Activated naive CD4-positive, alpha-beta T cell treated with anti-CD3 and anti-CD28 coated beads, Interleukin-2, amount 50 U/mL, for 72 hours (primary cell): ENCODE measurements around the gene ARID3C. TPM values are rescaled to one million over a fixed set of nuclear protein-coding genes. Genes with fewer than 3 reads are reported as not detected.

Experiments
- ATAC-seq, 2 donors: fragments of 150-1000 bp; cut with Tn5 transposase; 2 replicates each; pipeline ENCODE4 v1.10.0; 2021; ENCODE audit warnings: mild to moderate bottlenecking in 2 of 2, moderate library complexity in 2 of 2
- DNase-seq, 2 donors: peaks; one replicate each; pipeline ENCODE4 v3.0.0; 2021 to 2022; ENCODE audit warnings: low spot score in 2 of 2
- H3K27ac Mint-ChIP-seq, 2 donors: one replicate each; pipeline ENCODE4 v1.8.0; 2022; ENCODE audit warnings: mild to moderate bottlenecking in 2 of 2, mixed read lengths in 2 of 2
- H3K36me3 Mint-ChIP-seq, 2 donors: one replicate each; pipeline ENCODE4 v1.8.0; 2022; ENCODE audit warnings: mixed read lengths in 2 of 2
- H3K9me3 Mint-ChIP-seq, 2 donors: one replicate each; pipeline ENCODE4 v1.8.0; 2022; ENCODE audit warnings: mixed read lengths in 2 of 2
- total RNA-seq, 2 donors: library from RNA; stranded (reverse); gene quantifications; one replicate each; pipeline ENCODE4 v1.2.3, GENCODE V29; 2022

ARID3C gene
- total RNA-seq, 2 donors from 2014 or later, result 1.6 TPM; not detected in 1

DNA sequence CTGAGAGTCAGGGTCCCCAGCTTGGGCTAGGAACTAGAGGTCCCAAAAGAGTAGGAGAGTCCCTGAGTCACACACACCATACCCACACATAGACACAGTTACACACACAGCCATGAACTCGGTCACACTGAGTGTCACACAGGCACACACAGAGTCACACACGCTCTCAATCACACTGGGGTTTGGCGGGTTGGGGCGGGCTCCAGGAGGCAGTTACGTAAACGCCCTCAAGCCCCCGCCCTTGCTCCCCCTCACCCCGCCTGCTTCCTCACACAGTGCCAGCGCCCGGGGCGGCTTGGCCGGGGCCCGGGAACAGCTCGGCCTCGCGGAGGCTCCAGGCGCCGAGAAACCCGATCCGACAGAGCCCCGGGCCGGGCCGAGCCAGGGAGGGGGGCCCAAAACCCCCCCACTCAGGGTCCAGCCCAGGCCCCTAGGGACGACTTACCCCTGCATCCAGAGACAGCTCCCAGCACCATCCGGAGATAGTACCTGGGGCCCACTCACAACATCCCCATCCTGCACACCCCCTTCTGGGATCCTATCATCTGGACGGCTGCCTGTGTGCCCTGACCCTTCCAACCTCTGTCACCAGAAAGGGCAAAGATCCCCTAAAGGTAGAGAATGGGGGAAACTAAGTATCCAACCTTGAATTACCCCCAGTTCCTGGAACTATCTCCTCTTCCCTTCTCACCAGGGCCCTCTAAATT lies 35.8 kb downstream of the ARID3C start:
- H3K27ac Mint-ChIP-seq, result peak overlapping the region in 1 of 2 donors; percentile 18
- no peaks in the 10 kb centered on the region for H3K9me3 Mint-ChIP-seq
- peaks cover 0 to 9% of the 10 kb centered on the region in 2 donors for H3K36me3 Mint-ChIP-seq
- ATAC-seq (no peak), DNase-seq (no peak)

- no peak overlapping the region for H3K27ac Mint-ChIP-seq
- ATAC-seq, result no peak
- H3K9me3 Mint-ChIP-seq, result no peaks in the 10 kb centered on the region
- peaks cover 0 to 9% of the 10 kb centered on the region in 2 donors for H3K36me3 Mint-ChIP-seq
- DNase-seq, result no peak
These were observed 36.7 kb downstream of the ARID3C start for GRCh38 chr9:34591917-34592866.

DNA sequence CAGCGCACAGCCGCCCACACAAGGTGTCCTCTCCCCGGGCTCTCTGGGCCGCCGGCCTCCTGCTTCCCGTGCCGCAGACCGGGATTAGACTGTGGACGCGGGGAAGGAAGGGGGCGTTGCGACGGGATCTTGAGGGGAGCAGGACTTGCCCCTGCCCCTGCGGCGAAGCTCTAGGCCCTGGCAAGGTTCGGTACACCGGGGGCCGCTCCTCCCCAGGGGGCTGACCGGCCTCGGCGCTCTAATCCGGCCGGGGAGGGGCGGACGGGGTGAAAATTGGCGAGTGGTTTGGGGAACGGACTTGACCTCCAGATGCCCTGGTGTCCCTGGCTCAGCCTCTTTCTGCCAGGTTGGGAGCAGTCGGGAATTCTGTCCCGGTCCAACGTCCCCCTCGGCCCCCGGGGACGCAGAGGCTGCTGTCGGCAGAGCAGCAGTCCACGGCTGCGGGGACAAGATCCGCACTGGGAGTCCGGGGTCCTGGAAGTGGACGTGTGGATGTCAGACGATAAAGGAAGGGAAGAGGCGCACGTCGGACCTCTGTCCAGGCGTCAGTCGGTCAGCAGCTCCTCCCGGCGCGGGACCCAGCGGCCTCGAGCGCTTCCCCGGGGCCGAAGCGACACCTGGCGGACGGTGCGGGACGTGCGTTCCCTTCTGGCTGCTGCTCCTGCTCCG lies 37.5 kb downstream of the ARID3C start:
- Mint-ChIP-seq H3K36me3 (peaks cover 0 to 9% of the 10 kb centered on the region in 2 donors), H3K27ac (no peak overlapping the region), H3K9me3 (no peaks in the 10 kb centered on the region)
- ATAC-seq (peak; percentile 74 to 85), DNase-seq (peak; percentile 77 to 89)

DNA sequence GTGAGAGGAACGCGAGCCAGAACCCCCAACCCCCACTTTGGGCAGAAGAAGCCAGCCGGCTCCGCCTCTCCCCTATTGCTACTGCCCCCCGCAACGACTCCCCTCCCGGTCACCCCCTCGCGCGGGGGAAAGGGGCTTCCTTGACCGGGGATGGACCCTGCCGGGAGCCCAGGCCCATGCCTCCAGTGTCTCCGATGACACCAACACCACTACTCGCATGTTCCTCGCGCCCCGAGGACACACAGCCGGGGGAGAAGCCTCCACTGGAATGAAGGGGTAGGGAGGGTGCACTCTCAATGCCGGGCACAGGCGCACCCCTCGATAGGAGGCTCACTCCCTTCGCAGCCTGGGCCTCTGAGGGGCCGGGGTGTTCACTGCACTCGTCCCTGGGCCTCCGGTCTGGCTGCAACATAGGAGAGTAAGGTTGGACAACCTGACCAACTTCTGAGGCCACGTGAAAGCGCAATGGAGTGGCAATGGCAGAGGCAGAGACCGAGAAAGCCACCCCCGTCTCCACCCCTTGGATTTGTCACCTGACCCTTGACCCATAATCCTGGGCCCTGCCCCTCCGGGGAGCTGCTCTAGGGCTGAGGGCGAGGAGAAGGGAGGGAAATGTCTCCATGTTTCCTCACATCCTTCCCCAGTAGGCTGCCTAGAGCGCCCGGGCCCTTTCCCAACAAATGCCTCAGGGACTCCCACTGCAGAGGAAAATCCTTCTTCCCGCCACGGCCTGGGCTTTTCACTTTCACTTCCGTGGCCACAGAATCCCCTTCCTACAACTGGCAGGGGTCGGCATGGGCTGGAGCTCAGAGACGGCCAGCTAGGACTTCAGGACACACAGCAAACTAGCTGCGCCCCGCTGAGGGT lies 38.3 kb downstream of the ARID3C start:
- peak in 1 of 2 donors; percentile 27 for DNase-seq
- no peaks in the 10 kb centered on the region for H3K9me3 Mint-ChIP-seq
- no peak overlapping the region for H3K27ac Mint-ChIP-seq
- H3K36me3 Mint-ChIP-seq, result peaks cover 0 to 9% of the 10 kb centered on the region in 2 donors
- peak in 1 of 2 donors; percentile 7 for ATAC-seq

- no peak for DNase-seq
- Mint-ChIP-seq H3K27ac (no peak within 1 kb of the TSS), H3K9me3 (no peaks in the 10 kb centered on the region), H3K36me3 (peaks cover 0 to 9% of the 10 kb centered on the region in 2 donors)
- no peak for ATAC-seq
These were observed 39.1 kb downstream of the ARID3C start, which contains the start of gene CNTFR for GRCh38 chr9:34589636-34590380. Gene CNTFR (minus strand): TSS chr9:34589724. CDS start chr9:34568981, 20,743 bp downstream.

DNA sequence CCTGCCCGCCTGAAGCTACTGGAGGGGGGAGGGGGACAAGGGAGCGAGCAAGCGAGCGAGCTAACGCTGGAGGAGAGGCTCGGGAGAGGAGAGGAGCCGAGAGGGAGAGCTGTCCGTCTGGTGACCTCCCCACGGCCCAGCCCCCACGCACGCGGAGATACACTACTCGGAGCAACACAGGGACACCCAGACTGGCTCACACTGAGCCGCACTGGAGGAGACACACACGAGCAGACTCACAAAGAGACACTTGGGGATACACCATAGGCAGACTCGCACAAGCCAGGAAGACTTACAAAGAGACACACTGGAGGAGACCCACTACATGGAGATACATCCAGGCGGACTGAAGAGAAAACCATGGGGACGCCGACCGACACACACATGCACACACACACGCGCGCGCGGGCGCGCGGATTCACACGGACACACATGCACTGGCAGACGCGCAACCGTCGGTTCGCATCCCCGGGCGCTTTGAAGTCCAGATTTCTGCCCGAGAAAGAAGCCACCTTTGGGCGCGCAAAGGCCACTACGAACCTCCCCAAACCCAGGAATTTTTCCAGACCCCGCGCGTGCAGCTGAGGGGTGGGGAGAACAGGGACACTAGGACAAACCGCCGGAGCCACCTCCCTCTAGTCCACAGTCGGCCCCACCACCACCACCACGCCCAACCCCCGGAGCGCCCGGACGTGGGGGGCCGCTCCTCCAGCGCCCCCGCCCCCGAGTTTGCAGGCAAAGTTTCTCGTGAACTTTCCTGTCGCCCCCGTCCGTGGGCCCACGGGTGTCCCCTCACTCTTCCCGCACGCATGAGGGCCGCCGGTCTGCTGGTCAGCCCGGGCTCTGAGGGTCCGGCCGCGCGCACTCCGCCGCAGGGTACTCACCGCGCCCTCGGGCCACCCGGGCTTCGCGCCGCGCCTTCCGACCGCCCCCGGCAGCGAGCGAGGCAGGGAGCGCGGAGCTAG lies 39.9 kb downstream of the ARID3C start:
- H3K36me3 Mint-ChIP-seq, result peaks cover 0 to 9% of the 10 kb centered on the region in 2 donors

GRCh38 chr9:34587271-34587670 lies 41.6 kb downstream of the ARID3C start:
- DNase-seq (no peak), ATAC-seq (peak; percentile 47 to 73)
- Mint-ChIP-seq H3K36me3 (peaks cover 0 to 9% of the 10 kb centered on the region in 2 donors), H3K9me3 (no peaks in the 10 kb centered on the region), H3K27ac (no peak overlapping the region)

More for the DNA sequence above, 39.9 kb downstream of the ARID3C start:
- DNase-seq (no peak), ATAC-seq (no peak)
- Mint-ChIP-seq H3K27ac (no peak overlapping the region), H3K9me3 (no peaks in the 10 kb centered on the region)

DNA sequence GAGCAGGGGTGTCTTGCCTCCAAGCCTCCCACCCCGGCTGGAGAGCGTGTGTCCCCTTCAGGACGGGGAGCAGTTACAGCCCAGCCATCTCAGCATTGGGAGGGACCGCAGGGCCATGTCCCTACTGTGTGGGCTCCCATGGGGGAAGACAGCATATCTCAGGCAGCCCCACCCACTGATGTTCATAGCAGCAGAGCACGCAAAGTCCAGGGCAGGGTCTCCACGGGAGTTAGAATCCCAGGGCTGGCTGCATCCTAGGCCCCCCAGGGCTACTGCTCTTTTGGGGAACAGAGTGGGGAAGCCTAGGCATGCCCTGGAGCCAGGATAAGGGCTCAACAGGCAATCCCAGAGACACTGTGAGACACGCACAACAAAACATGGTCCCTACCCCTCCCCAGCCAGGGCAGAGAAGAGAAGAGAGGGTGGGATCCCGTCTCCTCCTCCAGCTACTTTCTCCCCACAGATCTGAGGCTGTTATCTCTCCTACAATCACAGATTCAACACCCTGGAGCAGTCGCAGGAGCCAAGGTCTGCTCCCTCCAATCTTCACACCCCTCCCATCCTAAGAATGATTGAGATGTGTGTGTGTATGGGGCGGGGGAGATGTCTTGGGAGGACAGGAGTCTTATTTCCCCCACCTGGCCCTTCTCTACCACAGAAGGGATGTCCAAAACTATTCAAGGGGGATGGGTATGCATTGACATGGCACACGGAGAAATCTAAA lies 42.8 kb downstream of the ARID3C start:
- peaks cover 0 to 9% of the 10 kb centered on the region in 2 donors for H3K36me3 Mint-ChIP-seq
- ATAC-seq (no peak), DNase-seq (no peak)
- H3K27ac Mint-ChIP-seq, result no peak overlapping the region
- no peaks in the 10 kb centered on the region for H3K9me3 Mint-ChIP-seq

- no peak for ATAC-seq
- DNase-seq, result no peak
- Mint-ChIP-seq H3K36me3 (peaks cover 0 to 9% of the 10 kb centered on the region in 2 donors), H3K9me3 (no peaks in the 10 kb centered on the region), H3K27ac (no peak overlapping the region)
These were observed 43.9 kb downstream of the ARID3C start for GRCh38 chr9:34584970-34585369.

GRCh38 chr9:34582787-34583186 lies 46.1 kb downstream of the ARID3C start:
- ATAC-seq (no peak), DNase-seq (no peak)
- H3K36me3 Mint-ChIP-seq, result no peaks in the 10 kb centered on the region
- H3K27ac Mint-ChIP-seq, result no peak overlapping the region
- no peaks in the 10 kb centered on the region for H3K9me3 Mint-ChIP-seq

DNA sequence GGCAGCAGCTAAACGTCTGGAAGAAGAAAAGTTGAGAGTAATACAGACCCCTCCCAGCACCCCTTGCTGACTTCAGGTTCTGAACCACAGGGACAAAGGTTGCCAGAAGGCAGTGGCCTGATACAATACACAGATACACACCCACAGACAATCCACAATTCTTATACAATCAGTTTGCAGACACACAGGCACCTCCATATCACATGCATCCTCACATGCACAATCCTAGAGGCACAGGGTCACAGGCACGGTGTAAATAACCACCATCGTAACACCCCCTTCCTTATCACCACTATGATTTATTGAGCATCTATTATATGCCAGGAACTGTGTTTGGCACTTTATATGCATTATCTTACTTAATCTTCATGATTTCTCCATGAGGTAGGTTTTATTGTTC lies 47.5 kb downstream of the ARID3C start:
- no peaks in the 10 kb centered on the region for H3K36me3 Mint-ChIP-seq
- no peak for ATAC-seq
- H3K9me3 Mint-ChIP-seq, result no peaks in the 10 kb centered on the region
- no peak overlapping the region for H3K27ac Mint-ChIP-seq
- DNase-seq, result no peak

DNA sequence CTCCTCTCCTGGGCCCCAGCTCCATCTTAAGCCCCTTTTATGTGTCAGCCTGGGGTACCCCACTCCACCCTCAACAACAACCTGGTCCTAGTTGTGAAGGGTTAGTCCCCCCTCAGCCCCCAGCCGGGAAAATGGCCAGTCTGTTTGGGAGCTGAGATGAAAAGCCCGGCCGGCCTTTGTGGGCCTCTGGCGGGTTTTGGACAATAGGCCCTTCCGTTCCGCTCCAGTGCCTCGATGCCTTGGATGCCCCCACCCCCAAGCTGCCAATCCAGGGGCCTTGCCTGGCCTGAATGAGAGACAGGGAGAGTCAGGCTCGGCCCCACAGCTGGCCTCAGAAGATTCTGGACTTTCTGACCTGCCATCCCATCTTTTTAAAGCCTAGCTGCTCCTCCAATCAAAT lies 48.5 kb downstream of the ARID3C start:
- ATAC-seq, result no peak
- DNase-seq, result no peak
- Mint-ChIP-seq H3K9me3 (no peaks in the 10 kb centered on the region), H3K36me3 (no peaks in the 10 kb centered on the region), H3K27ac (no peak overlapping the region)

GRCh38 chr9:34579808-34580163 lies 49.1 kb downstream of the ARID3C start:
- H3K36me3 Mint-ChIP-seq, result no peaks in the 10 kb centered on the region
- no peak overlapping the region for H3K27ac Mint-ChIP-seq
- no peak for DNase-seq
- H3K9me3 Mint-ChIP-seq, result no peaks in the 10 kb centered on the region
- no peak for ATAC-seq
